ENCODE measurements around the gene CNTNAP5. TPM values are rescaled to one million over a fixed set of nuclear protein-coding genes. Genes with fewer than 3 reads are reported as not detected.

Gene CNTNAP5
- total and polyA plus RNA-seq, 2 donors (not counting 3 experiments of a cell fraction or from before 2014, with no cell fraction given) = not detected

DNA sequence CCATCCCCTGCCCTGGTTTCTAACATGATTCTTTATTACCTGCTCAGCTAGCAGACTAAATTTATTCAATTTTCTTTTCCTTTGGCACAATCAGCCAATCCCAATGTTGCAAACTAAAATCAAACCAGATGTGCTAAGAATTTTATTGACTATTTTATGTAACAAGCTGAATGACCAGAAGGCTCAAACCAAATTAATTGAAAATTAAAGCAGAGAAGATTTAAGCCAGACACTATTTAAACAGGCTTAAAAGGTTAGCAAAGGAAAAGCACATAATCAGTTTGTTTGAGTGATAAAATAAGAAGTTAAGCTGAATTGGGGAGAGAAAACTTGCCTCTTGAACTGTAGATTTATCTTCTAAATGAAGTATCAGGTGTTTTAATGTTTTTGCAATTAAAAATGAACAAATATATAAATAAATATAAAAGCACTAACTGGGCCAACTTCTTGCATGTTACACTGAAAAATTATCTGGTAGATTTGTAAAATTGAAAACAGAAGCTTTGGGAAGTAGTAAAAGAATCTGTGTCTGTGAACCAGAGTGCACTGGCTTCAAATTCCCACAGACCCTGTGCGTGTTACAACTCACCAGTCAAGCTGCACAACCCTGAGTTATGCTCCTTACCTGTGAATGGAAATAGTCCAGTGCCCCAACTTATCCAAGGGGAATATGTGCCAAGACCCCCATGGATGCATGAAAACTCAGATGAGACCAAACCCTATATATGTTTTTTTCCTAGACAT is 283.4 kb downstream of the CNTNAP5 start:
- H3K27ac ChIP-seq (ENCODE audit: insufficient read depth, low read depth, low read length) = no peak overlapping the region
- no peak overlapping the region for H3K4me2 ChIP-seq (ENCODE audit: insufficient read depth, low read length)
- TF ChIP-seq FOS (IDR thresholded peaks at IDR 0.05; ENCODE audit: borderline replicate concordance, insufficient read depth, low read length) (no peak), MYC (IDR thresholded peaks at IDR 0.05; ENCODE audit: low read depth, low read length) (no peak), JUN (IDR thresholded peaks at IDR 0.05; ENCODE audit: borderline replicate concordance, insufficient read depth, insufficient read length, low read depth) (no peak), EZH2 (IDR thresholded peaks at IDR 0.05; ENCODE audit: borderline replicate concordance, low read depth, low read length, severe bottlenecking) (no peak)
- TF ChIP-seq, protein P1, sequence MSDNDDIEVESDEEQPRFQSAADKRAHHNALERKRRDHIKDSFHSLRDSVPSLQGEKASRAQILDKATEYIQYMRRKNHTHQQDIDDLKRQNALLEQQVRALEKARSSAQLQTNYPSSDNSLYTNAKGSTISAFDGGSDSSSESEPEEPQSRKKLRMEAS (IDR thresholded peaks at IDR 0.05; ENCODE audit: insufficient read depth, insufficient read length) = no peak
- TF ChIP-seq, protein P2, sequence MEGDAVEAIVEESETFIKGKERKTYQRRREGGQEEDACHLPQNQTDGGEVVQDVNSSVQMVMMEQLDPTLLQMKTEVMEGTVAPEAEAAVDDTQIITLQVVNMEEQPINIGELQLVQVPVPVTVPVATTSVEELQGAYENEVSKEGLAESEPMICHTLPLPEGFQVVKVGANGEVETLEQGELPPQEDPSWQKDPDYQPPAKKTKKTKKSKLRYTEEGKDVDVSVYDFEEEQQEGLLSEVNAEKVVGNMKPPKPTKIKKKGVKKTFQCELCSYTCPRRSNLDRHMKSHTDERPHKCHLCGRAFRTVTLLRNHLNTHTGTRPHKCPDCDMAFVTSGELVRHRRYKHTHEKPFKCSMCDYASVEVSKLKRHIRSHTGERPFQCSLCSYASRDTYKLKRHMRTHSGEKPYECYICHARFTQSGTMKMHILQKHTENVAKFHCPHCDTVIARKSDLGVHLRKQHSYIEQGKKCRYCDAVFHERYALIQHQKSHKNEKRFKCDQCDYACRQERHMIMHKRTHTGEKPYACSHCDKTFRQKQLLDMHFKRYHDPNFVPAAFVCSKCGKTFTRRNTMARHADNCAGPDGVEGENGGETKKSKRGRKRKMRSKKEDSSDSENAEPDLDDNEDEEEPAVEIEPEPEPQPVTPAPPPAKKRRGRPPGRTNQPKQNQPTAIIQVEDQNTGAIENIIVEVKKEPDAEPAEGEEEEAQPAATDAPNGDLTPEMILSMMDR (IDR thresholded peaks at IDR 0.05; ENCODE audit: extremely low read depth in 1 of 2, insufficient read depth in 1 of 2, low read depth in 1 of 2, low read length in 2 of 2) = no peak
- dilution Hi-C loops (cut with MboI; ENCODE audit: extremely low pct_ligation_motif_present, low sequenced_read_pairs) (no loop called here), intact Hi-C loops (cut with micrococcal nuclease) (no loop called here)
- ChIA-PET POLR2A (no interaction called here), CTCF (no interaction called here)
- no peaks in the 10 kb centered on the region for H3K27me3 ChIP-seq (ENCODE audit: control insufficient read depth in 2 of 2, insufficient read depth in 2 of 2, low read length in 2 of 2)
- no peak overlapping the region for H2AFZ ChIP-seq (ENCODE audit: low read depth, low read length)
- H3K9me1 ChIP-seq (replicated peaks; ENCODE audit: control insufficient read depth, extremely low read depth, insufficient read depth, low read length) = no peaks in the 10 kb centered on the region
- BruUV-seq (replicated peaks) = no TSS peak
- no peaks in the 10 kb centered on the region for H4K20me1 ChIP-seq (replicated peaks; ENCODE audit: control insufficient read depth, extremely low read depth, insufficient read depth, low read length)
- H3K9ac ChIP-seq (replicated peaks; ENCODE audit: extremely low read depth, insufficient read depth, low read length) = no peak overlapping the region
- no peaks in the 10 kb centered on the region for H3K4me1 ChIP-seq (ENCODE audit: control insufficient read depth, extremely low read depth, insufficient read depth, low read length)
- no peak for DNase-seq (ENCODE audit: low read depth, low spot score)
- peaks cover 1% of the 10 kb centered on the region for H3K9me3 ChIP-seq (replicated peaks; ENCODE audit: control insufficient read depth, insufficient read depth, low read length)
- no peak for FAIRE-seq
- no peaks in the 10 kb centered on the region for H3K36me3 ChIP-seq (ENCODE audit: control insufficient read depth in 2 of 2, extremely low read depth in 1 of 2, insufficient read depth in 2 of 2, low read length in 2 of 2)
- no peak overlapping the region for H3K4me3 ChIP-seq (replicated peaks in 1 of 3; ENCODE audit: insufficient read depth in 1 of 3, low read depth in 1 of 3, low read length in 3 of 3)
- no peaks in the 10 kb centered on the region for H3K79me2 ChIP-seq (ENCODE audit: control insufficient read depth, insufficient read depth, low read length)

Data from endothelial cell of umbilical vein (primary cell).